ENCODE data around the gene C2orf69.

DNA sequence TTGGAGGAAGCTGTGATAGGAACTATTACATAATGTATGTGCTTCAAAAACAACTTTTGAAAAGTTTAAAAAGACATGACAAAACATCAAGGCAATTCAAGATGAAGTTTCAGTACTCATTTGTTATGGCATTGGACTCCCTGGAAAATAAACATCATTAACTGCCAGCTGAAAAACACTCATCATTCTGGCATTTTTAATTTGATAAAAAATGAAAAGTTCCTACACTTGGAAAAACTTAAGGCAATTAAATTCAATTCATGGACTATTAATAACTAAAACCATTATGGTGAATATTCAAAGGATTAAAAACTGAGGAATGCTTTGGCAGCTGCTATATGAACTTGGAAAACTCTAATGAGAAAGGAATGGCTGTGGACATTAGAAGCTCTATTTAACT is 35.7 kb downstream of the C2orf69 start:
- TF ChIP-seq CTCF (IDR thresholded peaks at IDR 0.05; ENCODE audit: insufficient read depth, low read length, poor library complexity, severe bottlenecking) (no peak), EZH2phosphoT487 (conservative IDR thresholded peaks at IDR 0.05; ENCODE audit: low read length) (no peak)

Measured in SU-DHL-6 (cell line).